ENCODE data around the gene LAIR1.
"Not testable (repeated sequence)": the region's sequence is repeated elsewhere in the genome, so short reads cannot be mapped to it uniquely, and the experiment has no call there.

The LAIR1 gene

GRCh38 chr19:54379187-54379678 is 14.5 kb upstream of the LAIR1 start:
- no peak overlapping the region for H3K27ac ChIP-seq
- TF ChIP-seq CTCF (IDR thresholded peaks at IDR 0.05) (no peak), ZFX (IDR thresholded peaks at IDR 0.05; ENCODE audit: borderline replicate concordance) (no peak)

GRCh38 chr19:54376610-54377285 is 12.0 kb upstream of the LAIR1 start:
- no peak overlapping the region for H3K27ac ChIP-seq
- TF ChIP-seq ZFX (IDR thresholded peaks at IDR 0.05; ENCODE audit: borderline replicate concordance) (no peak), CTCF (IDR thresholded peaks at IDR 0.05) (no peak)

GRCh38 chr19:54375181-54375938 is 10.6 kb upstream of the LAIR1 start:
- H3K27ac ChIP-seq = not testable (repeated sequence)

- H3K27ac ChIP-seq = no peak overlapping the region
- TF ChIP-seq ZFX (IDR thresholded peaks at IDR 0.05; ENCODE audit: borderline replicate concordance) (no peak), CTCF (IDR thresholded peaks at IDR 0.05) (no peak)
Observed at GRCh38 chr19:54373781-54374631, 9.3 kb upstream of the LAIR1 start.

GRCh38 chr19:54371453-54371852 is 6.7 kb upstream of the LAIR1 start:
- not testable (repeated sequence) for H3K27ac ChIP-seq

- H3K27ac ChIP-seq = not testable (repeated sequence)
Observed at GRCh38 chr19:54370434-54370796, 5.7 kb upstream of the LAIR1 start.

- not testable (repeated sequence) for H3K27ac ChIP-seq
Observed at GRCh38 chr19:54369688-54370433, 5.1 kb upstream of the LAIR1 start.

- TF ChIP-seq ZFX (IDR thresholded peaks at IDR 0.05; ENCODE audit: borderline replicate concordance) (no peak), CTCF (IDR thresholded peaks at IDR 0.05) (no peak)
- H3K27ac ChIP-seq = no peak overlapping the region
Observed at GRCh38 chr19:54369082-54369687, 4.5 kb upstream of the LAIR1 start.
